Activated T-helper 17 cell treated with anti-CD3 and anti-CD28 coated beads, Interleukin-2, amount 50 U/mL, for 72 hours (primary cell): ENCODE measurements around the gene TRAF4. TPM values are rescaled to one million over a fixed set of nuclear protein-coding genes. Genes with fewer than 3 reads are reported as not detected.
"Not testable (repeated sequence)": the region's sequence is repeated elsewhere in the genome, so short reads cannot be mapped to it uniquely, and the experiment has no call there.

ENCODE experiments used
- ATAC-seq: fragments of 150-1000 bp; cut with Tn5 transposase; replicated peaks from 2 replicates; pipeline ENCODE4 v1.10.0; 2021; ENCODE audit warnings: mild to moderate bottlenecking, moderate library complexity
- H3K27ac Mint-ChIP-seq: one replicate; pipeline ENCODE4 v1.8.0; 2022; ENCODE audit warnings: mixed read lengths
- H3K27me3 Mint-ChIP-seq: one replicate; pipeline ENCODE4 v1.8.0; 2022; ENCODE audit warnings: mixed read lengths
- H3K36me3 Mint-ChIP-seq: one replicate; pipeline ENCODE4 v1.8.0; 2022; ENCODE audit warnings: low read depth, mild to moderate bottlenecking, mixed read lengths
- H3K4me1 Mint-ChIP-seq: one replicate; pipeline ENCODE4 v1.8.0; 2022; ENCODE audit warnings: mixed read lengths
- H3K4me3 Mint-ChIP-seq: one replicate; pipeline ENCODE4 v1.8.0; 2022; ENCODE audit warnings: mild to moderate bottlenecking, mixed read lengths
- H3K9me3 Mint-ChIP-seq: one replicate; pipeline ENCODE4 v1.8.0; 2022; ENCODE audit warnings: mixed read lengths
- total RNA-seq, 2 donors: library from RNA; stranded (reverse); gene quantifications; one replicate each; pipeline ENCODE4 v1.2.3, GENCODE V29; 2022

The TRAF4 gene
- total RNA-seq, 2 donors from 2014 or later: 78.4 to 181 TPM

DNA sequence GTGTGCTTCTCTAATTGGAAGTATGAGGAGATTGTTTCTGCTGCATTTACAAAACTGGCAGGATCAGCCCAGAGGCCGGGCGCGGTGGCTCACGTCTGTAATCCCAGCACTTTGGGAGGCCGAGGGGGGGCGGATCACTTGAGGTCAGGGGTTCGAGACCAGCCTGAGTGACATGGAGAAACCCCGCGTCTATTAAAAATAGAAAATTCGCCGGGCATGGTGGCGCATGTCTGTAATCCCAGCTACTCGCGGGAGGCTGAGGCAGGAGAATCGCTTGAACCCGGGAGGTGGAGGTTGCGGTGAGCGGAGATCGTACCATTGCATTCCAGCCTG is 22.8 kb upstream of the TRAF4 start:
- not testable (repeated sequence) for ATAC-seq, H3K9me3 Mint-ChIP-seq, H3K27me3 Mint-ChIP-seq
- Mint-ChIP-seq H3K27ac (peak overlapping the region; percentile 99), H3K36me3 (peaks cover 65% of the 10 kb centered on the region), H3K4me1 (peaks cover 30% of the 10 kb centered on the region), H3K4me3 (peak overlapping the region; percentile 100)

DNA sequence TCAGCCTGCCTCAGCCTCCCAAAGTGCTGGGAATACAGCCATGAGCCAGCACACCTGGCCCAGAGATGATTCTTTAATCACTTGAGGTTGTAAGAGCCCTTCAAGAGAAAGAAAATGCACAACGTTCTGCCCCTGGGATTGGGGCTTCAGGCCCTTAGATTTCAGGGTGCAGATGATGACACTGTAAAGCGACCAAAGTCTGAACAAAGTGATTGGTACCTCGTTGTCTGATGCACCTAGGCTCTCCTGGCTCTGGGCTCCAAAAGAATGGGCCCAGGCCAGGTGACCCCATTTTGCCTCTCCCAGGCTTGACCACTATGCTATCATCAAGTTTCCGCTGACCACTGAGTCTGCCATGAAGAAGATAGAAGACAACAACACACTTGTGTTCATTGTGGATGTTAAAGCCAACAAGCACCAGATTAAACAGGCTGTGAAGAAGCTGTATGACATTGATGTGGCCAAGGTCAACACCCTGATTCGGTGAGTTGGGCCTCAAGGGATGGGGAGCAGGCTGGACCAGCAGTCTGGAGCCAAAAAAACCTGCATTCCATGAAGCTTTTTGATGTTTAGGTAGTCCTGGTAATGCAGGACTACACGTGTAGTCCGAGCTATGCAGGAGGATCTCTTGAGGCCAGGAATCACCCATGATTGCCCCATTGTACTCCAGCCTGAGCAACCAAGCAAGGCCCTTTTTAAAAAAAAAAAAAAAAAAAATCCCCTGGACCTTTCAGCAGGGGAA is 21.2 kb upstream of the TRAF4 start:
- Mint-ChIP-seq H3K4me3 (peak overlapping the region; percentile 100), H3K9me3 (no peaks in the 10 kb centered on the region), H3K27ac (peak overlapping the region; percentile 99), H3K4me1 (peaks cover 30% of the 10 kb centered on the region), H3K27me3 (no peaks in the 10 kb centered on the region), H3K36me3 (peaks cover 74% of the 10 kb centered on the region)
- no peak for ATAC-seq

DNA sequence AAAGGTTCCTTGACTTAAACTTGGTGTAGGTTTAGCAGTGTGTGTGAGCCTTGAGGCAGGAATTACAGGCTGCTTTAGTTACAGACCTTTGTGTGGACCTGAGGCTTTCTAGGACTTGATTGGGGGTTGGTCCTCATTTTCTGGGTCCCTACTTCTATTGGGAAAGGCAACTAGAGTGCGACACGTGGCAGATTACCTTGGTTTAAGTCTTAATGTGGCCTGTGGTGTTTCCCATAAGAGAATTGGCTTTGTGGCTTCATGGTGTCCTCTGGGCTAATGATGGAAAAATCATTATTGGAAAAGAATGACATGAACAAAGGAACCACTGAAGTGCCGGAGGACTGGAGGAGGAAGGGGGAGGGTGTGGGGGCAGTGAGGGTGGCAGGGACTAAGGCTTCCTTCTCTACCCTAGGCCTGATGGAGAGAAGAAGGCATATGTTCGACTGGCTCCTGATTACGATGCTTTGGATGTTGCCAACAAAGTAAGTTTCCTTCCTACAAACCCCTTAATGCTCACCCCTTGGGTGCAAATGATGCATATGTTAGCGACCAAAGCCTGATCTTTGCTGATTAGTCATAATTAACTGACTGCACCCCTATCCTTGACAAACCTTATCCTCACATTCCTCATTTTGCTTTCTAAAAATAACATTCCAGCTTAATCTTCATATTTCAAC is 20.5 kb upstream of the TRAF4 start:
- Mint-ChIP-seq H3K27ac (peak overlapping the region; percentile 40), H3K9me3 (no peaks in the 10 kb centered on the region), H3K27me3 (no peaks in the 10 kb centered on the region), H3K36me3 (peaks cover 81% of the 10 kb centered on the region), H3K4me3 (peak overlapping the region; percentile 100), H3K4me1 (peaks cover 26% of the 10 kb centered on the region)
- ATAC-seq: no peak

DNA sequence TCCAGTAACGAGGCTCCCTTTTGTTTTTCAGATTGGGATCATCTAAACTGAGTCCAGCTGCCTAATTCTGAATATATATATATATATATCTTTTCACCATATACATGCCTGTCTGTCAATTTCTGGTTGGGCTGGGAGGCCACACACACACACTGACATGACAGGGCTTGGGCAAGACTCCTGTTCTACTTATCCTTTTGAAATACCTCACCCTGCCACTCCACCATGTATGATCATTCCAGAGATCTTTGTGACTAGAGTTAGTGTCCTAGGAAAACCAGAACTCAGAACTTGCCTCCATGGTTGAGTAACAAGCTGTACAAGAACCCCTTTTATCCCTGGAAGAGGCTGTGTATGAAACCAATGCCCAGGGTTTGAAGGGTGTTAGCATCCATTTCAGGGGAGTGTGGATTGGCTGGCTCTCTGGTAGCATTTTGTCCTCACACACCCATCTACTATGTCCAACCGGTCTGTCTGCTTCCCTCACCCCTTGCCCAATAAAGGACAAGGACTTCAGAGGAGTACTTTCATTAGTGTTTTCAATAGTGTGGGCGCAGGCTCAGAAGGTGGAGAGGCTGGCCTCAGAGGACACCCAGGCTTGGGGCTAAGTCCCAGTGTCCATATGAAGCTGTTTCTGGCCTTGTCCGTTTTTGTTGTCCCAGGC is 19.8 kb upstream of the TRAF4 start:
- H3K9me3 Mint-ChIP-seq, ATAC-seq, H3K27me3 Mint-ChIP-seq: not testable (repeated sequence)
- peaks cover 83% of the 10 kb centered on the region for H3K36me3 Mint-ChIP-seq
- peak overlapping the region; percentile 67 for H3K27ac Mint-ChIP-seq
- peaks cover 24% of the 10 kb centered on the region for H3K4me1 Mint-ChIP-seq
- H3K4me3 Mint-ChIP-seq: peak overlapping the region; percentile 100

DNA sequence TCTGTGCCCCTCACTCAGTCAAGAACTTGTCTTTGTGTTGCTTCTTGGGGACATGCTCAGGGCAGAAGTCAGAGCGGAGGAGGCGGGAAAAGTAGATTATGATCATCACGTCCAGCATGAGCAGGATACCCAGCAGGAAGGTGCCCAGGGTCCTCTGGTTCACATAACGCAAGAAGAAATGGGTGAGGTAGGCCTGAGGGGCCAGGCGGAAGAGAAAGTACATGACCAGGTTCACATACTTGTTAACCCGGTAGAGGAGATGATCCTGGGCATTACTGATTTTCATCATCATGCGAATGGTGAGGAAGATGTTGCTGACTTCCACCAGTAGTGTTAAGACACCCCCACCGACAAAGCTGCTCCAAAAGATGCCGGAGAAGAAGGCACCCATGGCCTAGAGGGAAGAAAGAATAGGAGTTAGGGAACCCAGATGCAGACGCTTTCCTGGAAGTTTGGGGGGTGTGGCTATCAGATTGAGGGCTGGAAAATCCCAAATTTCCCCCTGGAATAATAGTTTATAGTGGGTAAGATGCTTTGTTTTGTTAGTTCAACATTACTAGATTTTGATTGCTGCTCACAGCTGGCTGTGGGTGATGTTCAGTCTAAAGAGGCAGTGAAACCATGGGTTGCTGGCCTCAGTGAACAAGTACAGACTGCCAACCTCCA is 19.2 kb upstream of the TRAF4 start:
- Mint-ChIP-seq H3K4me1 (peaks cover 23% of the 10 kb centered on the region), H3K27me3 (no peaks in the 10 kb centered on the region)

DNA sequence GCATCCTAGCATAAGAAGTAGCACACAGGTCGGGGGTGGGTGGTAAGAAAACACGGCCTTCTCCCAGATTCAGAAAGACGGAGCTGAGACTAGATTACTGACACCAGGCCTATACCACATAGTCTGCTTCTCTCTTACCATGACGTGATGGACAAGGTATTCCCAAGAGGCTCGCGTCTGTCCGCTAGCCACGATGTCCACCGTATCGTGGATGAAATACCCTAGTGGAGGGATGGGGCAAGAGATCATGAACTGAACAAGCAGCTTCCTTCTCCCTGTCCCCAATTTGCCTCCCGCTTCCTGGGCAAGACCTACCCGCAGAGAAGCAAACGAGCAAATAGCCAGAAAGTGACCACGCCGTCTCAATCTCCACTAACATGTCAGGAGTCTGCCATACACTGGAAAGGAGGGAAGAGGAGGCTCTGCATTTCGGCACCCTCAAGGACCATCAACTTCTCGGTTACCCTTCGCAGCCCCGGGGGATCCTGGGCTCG is 18.6 kb upstream of the TRAF4 start:
- H3K4me3 Mint-ChIP-seq: peak overlapping the region; percentile 100
- no peaks in the 10 kb centered on the region for H3K27me3 Mint-ChIP-seq
- H3K4me1 Mint-ChIP-seq: peaks cover 27% of the 10 kb centered on the region
- peaks cover 74% of the 10 kb centered on the region for H3K36me3 Mint-ChIP-seq
- H3K9me3 Mint-ChIP-seq: no peaks in the 10 kb centered on the region
- H3K27ac Mint-ChIP-seq: peak overlapping the region; percentile 67
- ATAC-seq: no peak

More for the DNA sequence above, 19.2 kb upstream of the TRAF4 start:
- no peak for ATAC-seq
- H3K4me3 Mint-ChIP-seq: peak overlapping the region; percentile 100
- H3K9me3 Mint-ChIP-seq: no peaks in the 10 kb centered on the region
- peak overlapping the region; percentile 67 for H3K27ac Mint-ChIP-seq
- peaks cover 80% of the 10 kb centered on the region for H3K36me3 Mint-ChIP-seq

DNA sequence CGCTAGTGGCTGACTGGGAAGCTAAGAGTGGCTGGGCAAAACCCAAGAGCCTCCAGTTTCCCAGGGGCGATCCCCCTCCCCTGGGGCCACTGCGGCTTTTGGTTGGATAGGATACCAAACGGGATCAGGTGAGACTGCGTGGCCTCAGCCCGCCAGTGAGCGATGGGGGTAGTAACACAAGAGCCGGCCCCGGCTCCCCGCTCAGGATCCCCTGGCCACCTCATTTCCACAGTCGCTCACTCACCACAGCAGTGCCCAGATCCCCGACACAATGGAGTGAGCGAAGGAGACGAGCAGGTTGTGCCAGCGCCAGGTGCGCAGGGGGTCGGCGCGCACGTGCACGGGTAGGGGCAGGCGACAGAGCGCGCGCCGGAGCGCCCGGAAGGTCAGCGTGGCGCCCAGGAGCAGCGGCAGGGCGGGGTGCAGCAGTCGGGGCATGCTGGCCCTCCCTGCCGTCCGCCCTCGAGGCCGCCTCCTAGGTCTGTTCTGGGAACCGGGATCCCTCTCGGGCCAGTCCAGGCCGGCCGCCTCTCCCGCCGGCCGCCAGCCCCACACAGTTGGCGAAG is 18.1 kb upstream of the TRAF4 start:
- Mint-ChIP-seq H3K27ac (peak overlapping the region; percentile 67), H3K9me3 (no peaks in the 10 kb centered on the region), H3K4me1 (peaks cover 27% of the 10 kb centered on the region), H3K36me3 (peaks cover 69% of the 10 kb centered on the region), H3K27me3 (no peaks in the 10 kb centered on the region), H3K4me3 (peak overlapping the region; percentile 100)
- no peak for ATAC-seq

DNA sequence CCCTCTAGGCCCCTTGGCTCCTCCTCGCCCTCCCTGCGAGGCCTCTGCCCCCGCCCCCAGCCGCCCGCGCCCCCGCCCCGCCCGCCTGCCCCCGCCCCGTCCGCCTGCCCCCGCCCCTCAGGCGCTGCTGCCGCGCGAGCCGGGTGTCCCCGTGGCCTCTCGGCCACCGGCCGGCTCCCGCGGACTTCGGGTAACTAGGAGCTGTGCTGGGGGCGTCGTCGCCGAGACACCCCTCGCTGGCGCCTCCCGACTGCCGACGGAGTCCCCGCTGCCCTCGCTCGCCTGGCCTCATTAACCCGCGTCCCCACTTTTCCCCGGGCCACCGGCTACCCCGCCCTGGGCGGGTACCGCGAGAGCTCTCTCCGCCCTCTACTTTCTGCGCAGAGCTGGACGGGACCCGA is 17.6 kb upstream of the TRAF4 start, which contains the start of gene TLCD1:
Gene TLCD1, minus strand, starts transcription at position 8 of the 401 bp plus-strand sequence. CDS start 136 bp downstream, outside the sequence.
- Mint-ChIP-seq H3K9me3 (no peaks in the 10 kb centered on the region), H3K4me1 (peaks cover 27% of the 10 kb centered on the region)

DNA sequence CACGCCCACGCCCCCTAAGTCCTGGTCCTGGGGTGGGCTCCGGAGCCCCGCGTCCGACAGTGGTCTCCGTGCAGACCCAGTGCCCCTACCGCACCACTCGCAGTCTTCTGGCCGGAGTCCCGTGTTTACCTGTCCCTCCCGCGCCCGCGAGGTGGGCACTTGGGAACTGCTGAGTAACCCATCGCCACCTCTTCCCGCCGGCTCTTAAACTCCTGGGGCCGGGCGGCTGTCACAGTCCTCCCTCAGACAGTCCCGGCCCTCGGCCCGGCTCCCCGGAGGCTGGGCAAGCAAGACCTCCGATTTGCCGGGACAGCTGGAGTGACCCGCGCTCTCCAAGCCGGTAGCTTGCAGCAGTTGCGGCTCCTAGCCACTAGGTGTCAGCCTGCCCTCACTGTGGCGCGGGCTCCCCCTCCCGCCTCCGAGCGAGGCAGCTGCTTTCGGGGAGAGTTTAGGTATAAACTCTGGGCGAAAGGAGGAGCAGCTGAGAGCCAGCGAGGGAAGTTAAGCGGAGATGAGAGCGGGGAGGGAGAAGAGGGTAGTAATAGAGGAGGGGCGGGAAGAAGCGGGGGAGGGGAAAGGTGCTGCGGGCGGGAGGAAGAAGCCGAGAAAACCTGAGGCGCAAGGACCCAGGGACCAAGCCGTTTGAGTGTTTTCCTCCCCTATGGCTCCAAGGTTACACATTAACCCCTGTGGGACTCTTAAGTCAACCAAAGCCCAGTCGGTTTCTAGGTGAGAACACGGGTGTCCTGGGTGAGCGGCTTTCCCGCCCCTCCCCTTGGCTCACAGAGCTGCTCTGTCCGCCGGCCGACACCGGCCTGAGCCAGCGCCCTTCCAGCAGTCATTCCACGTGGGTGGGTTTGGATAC is 17.0 kb upstream of the TRAF4 start:
- Mint-ChIP-seq H3K4me3 (peak overlapping the region; percentile 100), H3K4me1 (peaks cover 27% of the 10 kb centered on the region), H3K9me3 (no peaks in the 10 kb centered on the region), H3K36me3 (peaks cover 58% of the 10 kb centered on the region), H3K27me3 (no peaks in the 10 kb centered on the region), H3K27ac (peak overlapping the region; percentile 99)
- peak; percentile 32 for ATAC-seq

More for the DNA sequence above, 17.6 kb upstream of the TRAF4 start, which contains the start of gene TLCD1:
- peak; percentile 27 for ATAC-seq
- no peaks in the 10 kb centered on the region for H3K27me3 Mint-ChIP-seq
- peak within 1 kb of the TSS; percentile 99 for H3K27ac Mint-ChIP-seq
- H3K4me3 Mint-ChIP-seq: peak within 1 kb of the TSS; percentile 100
- peaks cover 64% of the 10 kb centered on the region for H3K36me3 Mint-ChIP-seq

DNA sequence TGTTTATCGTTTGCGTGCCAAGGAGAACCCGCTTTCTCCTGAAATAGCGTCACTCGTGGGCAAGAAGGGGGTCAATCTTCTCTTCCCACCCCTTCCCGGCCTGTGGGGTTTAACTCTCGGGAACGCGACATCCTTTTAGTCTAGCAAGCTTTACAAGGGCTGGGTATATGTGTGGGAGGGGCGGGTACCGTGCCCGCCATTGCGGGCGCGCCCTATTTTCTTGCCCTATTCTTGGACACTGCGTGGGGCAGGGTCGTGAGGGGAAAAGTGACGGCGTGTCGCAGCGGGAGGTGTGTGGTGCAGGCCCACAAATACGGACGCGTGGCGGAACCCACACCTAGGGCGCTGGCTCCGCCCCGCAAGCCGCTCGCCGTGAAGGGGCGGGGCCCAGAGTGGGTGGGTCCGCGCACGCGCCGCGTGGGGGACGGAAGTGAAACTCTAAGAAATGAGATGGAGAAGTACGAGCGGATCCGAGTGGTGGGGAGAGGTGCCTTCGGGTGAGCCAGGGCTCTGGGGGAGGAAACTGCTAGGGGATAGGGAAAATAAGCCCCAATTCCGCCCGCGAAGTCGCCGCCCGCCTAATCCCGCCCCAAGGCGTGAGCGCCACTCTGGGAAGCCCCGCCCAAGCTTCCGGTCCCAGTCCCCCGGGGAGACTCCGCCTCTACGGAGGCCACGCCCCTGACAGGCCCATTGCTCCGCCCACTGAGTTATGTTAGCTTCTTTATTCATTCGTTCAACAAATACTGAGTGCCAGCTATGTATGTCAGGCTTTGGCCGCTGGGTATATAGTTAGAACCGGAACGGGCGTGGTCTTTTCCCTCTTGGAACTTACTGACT is 15.2 kb upstream of the TRAF4 start, which contains the start of gene NEK8:
Gene NEK8, plus strand, starts transcription at position 425 of the 837 bp plus-strand sequence. Its CDS starts 26 bp downstream, at position 451.
- H3K36me3 Mint-ChIP-seq: peaks cover 40% of the 10 kb centered on the region
- ATAC-seq: peak; percentile 49

DNA sequence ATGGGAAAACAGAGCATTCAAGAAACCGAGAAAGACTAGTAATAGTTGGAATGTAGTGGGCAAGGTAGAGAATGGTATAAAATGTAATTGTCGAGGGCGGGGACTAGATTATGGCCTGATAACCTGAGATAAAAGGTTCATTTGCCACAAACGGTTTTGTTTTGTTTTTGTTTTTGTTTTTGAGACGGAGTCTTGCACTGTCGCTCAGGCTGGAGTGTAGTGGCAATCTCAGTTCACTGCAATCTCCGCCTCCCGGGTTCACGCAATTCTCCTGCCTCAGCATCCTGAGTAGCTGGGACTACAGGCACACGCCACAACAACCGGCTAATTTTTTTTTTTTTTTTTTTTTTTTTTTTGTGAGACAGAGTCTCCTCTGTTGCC is 13.9 kb upstream of the TRAF4 start:
- peak overlapping the region; percentile 100 for H3K4me3 Mint-ChIP-seq
- H3K27me3 Mint-ChIP-seq: no peaks in the 10 kb centered on the region
- no peaks in the 10 kb centered on the region for H3K9me3 Mint-ChIP-seq
- H3K36me3 Mint-ChIP-seq: peaks cover 34% of the 10 kb centered on the region
- ATAC-seq: no peak
- peak overlapping the region; percentile 27 for H3K27ac Mint-ChIP-seq
- peaks cover 10% of the 10 kb centered on the region for H3K4me1 Mint-ChIP-seq

More for the DNA sequence above, 15.2 kb upstream of the TRAF4 start, which contains the start of gene NEK8:
- H3K4me1 Mint-ChIP-seq: peaks cover 21% of the 10 kb centered on the region
- no peaks in the 10 kb centered on the region for H3K9me3 Mint-ChIP-seq
- H3K27me3 Mint-ChIP-seq: no peaks in the 10 kb centered on the region
- H3K4me3 Mint-ChIP-seq: peak within 1 kb of the TSS; percentile 100
- peak within 1 kb of the TSS; percentile 99 for H3K27ac Mint-ChIP-seq

DNA sequence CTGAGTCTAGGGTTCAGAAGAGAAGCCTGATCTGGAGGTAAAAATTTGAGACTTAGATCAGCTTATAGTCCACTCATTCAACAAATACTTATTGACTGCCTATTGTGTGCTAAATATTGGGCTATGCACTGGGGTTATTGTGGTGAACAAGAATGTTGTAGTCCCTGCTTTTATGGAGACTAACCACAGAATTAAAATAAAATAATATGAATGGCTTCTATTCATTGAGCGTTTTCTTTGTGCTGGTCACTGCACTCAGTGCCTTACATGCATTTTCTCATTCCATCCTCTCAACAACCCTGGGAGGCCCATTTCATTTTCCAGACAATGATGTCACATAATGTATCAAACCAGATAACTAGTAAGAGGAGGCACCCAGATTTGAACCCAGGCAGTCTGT is 10.5 kb upstream of the TRAF4 start:
- Mint-ChIP-seq H3K4me1 (peaks cover 13% of the 10 kb centered on the region), H3K27ac (no peak overlapping the region), H3K4me3 (no peak overlapping the region), H3K36me3 (peaks cover 9% of the 10 kb centered on the region), H3K27me3 (no peaks in the 10 kb centered on the region), H3K9me3 (no peaks in the 10 kb centered on the region)
- ATAC-seq: no peak
